ENCODE data around the gene TBPL2. TPM values are rescaled to one million over a fixed set of nuclear protein-coding genes. Genes with fewer than 3 reads are reported as not detected.

TBPL2 gene
- total RNA-seq, 1 donor from 2014 or later: not detected

- Histone ChIP-seq H3K9me3 (no peaks in the 10 kb centered on the region), H3K36me3 (peaks cover 26% of the 10 kb centered on the region), H3K4me1 (no peaks in the 10 kb centered on the region), H3K27ac (no peak overlapping the region), H3K27me3 (no peaks in the 10 kb centered on the region), H3K4me3 (no peak overlapping the region)
- TF ChIP-seq CTCF (IDR thresholded peaks at IDR 0.05): no peak
- intact Hi-C loops (cut with DNase I): no loop called here
- DNase-seq: no peak
- ATAC-seq: no peak
Measured at GRCh38 chr14:55399183-55399582, 41.2 kb downstream of the TBPL2 start.

DNA sequence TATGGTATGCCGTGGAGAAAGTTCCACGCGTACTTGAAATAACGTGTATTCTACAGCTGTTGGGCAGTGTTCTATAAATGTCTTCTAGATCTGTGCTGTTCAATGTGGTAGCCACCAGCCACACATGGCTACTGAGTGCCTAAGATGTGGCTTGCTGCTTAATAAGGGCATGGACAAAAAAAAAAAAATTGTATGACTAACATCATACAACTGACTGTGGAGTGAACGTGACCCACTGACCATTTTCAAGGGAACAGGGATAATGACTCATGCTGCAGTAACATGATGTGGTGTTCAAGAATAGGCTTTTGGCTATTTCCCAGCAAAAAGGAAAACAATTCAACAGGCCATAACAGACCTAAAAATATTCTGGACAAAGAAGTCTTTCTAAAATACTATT, 41.7 kb downstream of the TBPL2 start:
- no peak overlapping the region for H3K4me3 ChIP-seq
- DNase-seq: no peak
- H3K4me1 ChIP-seq: no peaks in the 10 kb centered on the region
- no peak for ATAC-seq
- peaks cover 26% of the 10 kb centered on the region for H3K36me3 ChIP-seq
- intact Hi-C loops (cut with DNase I): no loop called here
- no peak for TF ChIP-seq CTCF (IDR thresholded peaks at IDR 0.05)
- H3K27me3 ChIP-seq: no peaks in the 10 kb centered on the region
- no peak overlapping the region for H3K27ac ChIP-seq
- no peaks in the 10 kb centered on the region for H3K9me3 ChIP-seq

DNA sequence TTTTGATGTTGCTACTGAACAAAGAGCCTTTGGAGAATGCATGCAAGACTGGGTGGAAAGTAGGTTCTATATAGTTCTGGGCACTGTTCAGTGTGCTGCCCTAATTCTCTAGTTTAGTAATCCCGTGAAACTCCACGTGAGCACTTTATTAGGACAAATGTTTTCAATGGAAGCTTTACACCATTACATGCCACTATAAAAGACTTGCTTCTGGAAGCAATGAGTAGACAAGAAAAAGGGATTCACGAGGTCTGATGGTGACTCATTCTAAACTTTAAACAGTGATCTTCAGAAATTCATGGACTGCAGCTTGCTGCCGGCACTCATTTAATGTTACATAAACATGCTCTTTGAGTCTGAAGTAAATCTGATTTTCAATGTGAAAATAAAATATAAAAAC, 51.1 kb downstream of the TBPL2 start:
- no peaks in the 10 kb centered on the region for H3K27me3 ChIP-seq
- H3K27ac ChIP-seq: no peak overlapping the region
- DNase-seq (no peak), ATAC-seq (no peak)
- peaks cover 54% of the 10 kb centered on the region for H3K36me3 ChIP-seq
- H3K4me1 ChIP-seq: no peaks in the 10 kb centered on the region
- no peak overlapping the region for H3K4me3 ChIP-seq
- intact Hi-C loops (cut with DNase I): no loop called here
- no peaks in the 10 kb centered on the region for H3K9me3 ChIP-seq
- TF ChIP-seq CTCF (IDR thresholded peaks at IDR 0.05): no peak

GRCh38 chr14:55388160-55388559, 52.3 kb downstream of the TBPL2 start:
- DNase-seq (no peak), ATAC-seq (no peak)
- Histone ChIP-seq H3K9me3 (no peaks in the 10 kb centered on the region), H3K27ac (no peak overlapping the region), H3K36me3 (peaks cover 54% of the 10 kb centered on the region), H3K4me1 (no peaks in the 10 kb centered on the region), H3K4me3 (no peak overlapping the region), H3K27me3 (no peaks in the 10 kb centered on the region)
- no peak for TF ChIP-seq CTCF (IDR thresholded peaks at IDR 0.05)
- intact Hi-C loops (cut with DNase I): no loop called here

GRCh38 chr14:55387121-55387520, 53.3 kb downstream of the TBPL2 start:
- Histone ChIP-seq H3K9me3 (no peaks in the 10 kb centered on the region), H3K4me3 (no peak overlapping the region), H3K27me3 (no peaks in the 10 kb centered on the region), H3K36me3 (peaks cover 64% of the 10 kb centered on the region), H3K4me1 (no peaks in the 10 kb centered on the region), H3K27ac (no peak overlapping the region)
- ATAC-seq (no peak), DNase-seq (no peak)
- no peak for TF ChIP-seq CTCF (IDR thresholded peaks at IDR 0.05)
- intact Hi-C loops (cut with DNase I): no loop called here
